IMR-90 (cell line): ENCODE data around the gene NOL4L. TPM values are rescaled to one million over a fixed set of nuclear protein-coding genes. Genes with fewer than 3 reads are reported as not detected.

Experiments
- ATAC-seq: fragments of 200-7000 bp; cut with Tn5 transposase; 2 replicates; pipeline ENCODE4 v1.9.1; 2020; ENCODE audit warnings: low read depth, mild to moderate bottlenecking, moderate library complexity
- BruUV-seq: library from RNA; stranded (reverse); fragments of 400-500 nt; replicated peaks from 2 replicates; lab custom pipeline; 2021; lab: Mats Ljungman, UMichigan
- CTCF ChIA-PET: fragments of 300-600 bp; formaldehyde crosslinking; extraction: SDS; loops from one replicate; lab custom pipeline; 2021; ENCODE audit warnings: antibody characterized with exemption; lab: Yijun Ruan, JAX
- POLR2A ChIA-PET: fragments of 300-600 bp; sonication (Branson Sonifier 250); formaldehyde crosslinking; loops from one replicate; lab custom pipeline; 2022; ENCODE audit warnings: antibody characterized with exemption; ENCODE audit not compliant: unreplicated experiment; lab: Charles Lee
- DNase-seq: peaks from one replicate; pipeline ENCODE4 v3.0.0; 2013
- H2AFZ ChIP-seq: replicated peaks from 2 replicates; pipeline ENCODE3; 2013; ENCODE audit warnings: low read length, mild to moderate bottlenecking; ENCODE audit not compliant: poor library complexity
- H2AK5ac ChIP-seq: 2 replicates; pipeline ENCODE4 v1.6.1; 2013; ENCODE audit warnings: low read depth, low read length, inconsistent platforms
- H2AK9ac ChIP-seq: replicated peaks from 2 replicates; pipeline ENCODE3; 2013; ENCODE audit warnings: mild to moderate bottlenecking, low read depth, low read length, moderate library complexity; ENCODE audit not compliant: poor library complexity
- H2BK120ac ChIP-seq: 2 replicates; pipeline ENCODE4 v1.6.1; 2013; ENCODE audit warnings: low read depth, low read length, inconsistent platforms
- H2BK15ac ChIP-seq: 3 replicates; pipeline ENCODE4 v1.6.1; 2013; ENCODE audit warnings: low read depth, low read length, inconsistent platforms
- H2BK20ac ChIP-seq: 2 replicates; pipeline ENCODE4 v1.6.1; 2013; ENCODE audit warnings: low read depth, mild to moderate bottlenecking, inconsistent platforms, low read length, moderate library complexity
- H2BK5ac ChIP-seq: 2 replicates; pipeline ENCODE4 v1.6.1; 2013; ENCODE audit warnings: mild to moderate bottlenecking, low read depth, low read length, inconsistent platforms; ENCODE audit not compliant: poor library complexity, severe bottlenecking
- H3K14ac ChIP-seq: replicated peaks from 2 replicates; pipeline ENCODE4 v1.6.1; 2013; ENCODE audit warnings: low read depth, low read length, inconsistent platforms
- H3K18ac ChIP-seq: 2 replicates; pipeline ENCODE4 v1.6.1; 2013; ENCODE audit warnings: low read depth, low read length, control low read depth
- H3K23ac ChIP-seq: 2 replicates; pipeline ENCODE4 v1.6.1; 2013; ENCODE audit warnings: low read depth, low read length, inconsistent platforms
- H3K27ac ChIP-seq: 2 replicates; pipeline ENCODE4 v1.5.1; 2013; ENCODE audit warnings: mild to moderate bottlenecking, control low read depth, low read length; ENCODE audit not compliant: insufficient read depth
- H3K27me3 ChIP-seq: 2 replicates; pipeline ENCODE4 v1.6.1; 2013; ENCODE audit warnings: low read length; ENCODE audit not compliant: control insufficient read depth, insufficient read depth
- H3K36me3 ChIP-seq: 2 replicates; pipeline ENCODE4 v1.6.1; 2013; ENCODE audit warnings: low read length, mixed read lengths; ENCODE audit not compliant: control insufficient read depth, insufficient read depth
- H3K4ac ChIP-seq: 2 replicates; pipeline ENCODE4 v1.6.1; 2013; ENCODE audit warnings: low read depth, low read length, inconsistent platforms
- H3K4me1 ChIP-seq: 2 replicates; pipeline ENCODE4 v1.6.1; 2013; ENCODE audit warnings: low read length, mixed read lengths; ENCODE audit not compliant: control insufficient read depth, insufficient read depth
- H3K4me2 ChIP-seq: 2 replicates; pipeline ENCODE4 v1.6.1; 2013; ENCODE audit warnings: low read depth, mild to moderate bottlenecking, control low read depth, low read length, moderate library complexity
- H3K4me3 ChIP-seq: 2 replicates; pipeline ENCODE4 v1.5.1; 2013; ENCODE audit warnings: low read depth, mild to moderate bottlenecking, control low read depth, low read length, moderate library complexity; ENCODE audit not compliant: insufficient read depth
- H3K56ac ChIP-seq: 2 replicates; pipeline ENCODE4 v1.6.1; 2013; ENCODE audit warnings: low read length, inconsistent platforms; ENCODE audit not compliant: insufficient read depth; ENCODE audit errors: extremely low read depth
- H3K79me1 ChIP-seq, 2 experiments: 2 replicates each; pipeline ENCODE4 v1.6.1; 2013; ENCODE audit warnings: low read length in 2 of 2, inconsistent platforms in 1 of 2, low read depth in 1 of 2
- H3K9ac ChIP-seq: 2 replicates; pipeline ENCODE4 v1.6.1; 2013; ENCODE audit warnings: low read depth, low read length, control low read depth
- H3K9me1 ChIP-seq: 2 replicates; pipeline ENCODE4 v1.6.1; 2013; ENCODE audit warnings: low read length, inconsistent platforms; ENCODE audit not compliant: insufficient read depth
- H3K9me3 ChIP-seq: 2 replicates; pipeline ENCODE4 v1.6.1; 2013; ENCODE audit warnings: low read length; ENCODE audit not compliant: control insufficient read depth, insufficient read depth
- H4K20me1 ChIP-seq: 2 replicates; pipeline ENCODE4 v1.6.1; 2013; ENCODE audit warnings: low read length, inconsistent platforms; ENCODE audit not compliant: insufficient read depth
- H4K5ac ChIP-seq: 2 replicates; pipeline ENCODE4 v1.6.1; 2013; ENCODE audit warnings: mild to moderate bottlenecking, low read depth, low read length, control low read depth
- H4K8ac ChIP-seq, 2 experiments: 2 replicates each; pipeline ENCODE4 v1.6.1; 2013; ENCODE audit warnings: low read depth in 2 of 2, low read length in 2 of 2, control low read depth in 1 of 2, inconsistent platforms in 1 of 2
- H4K91ac ChIP-seq: 2 replicates; pipeline ENCODE4 v1.6.1; 2013; ENCODE audit warnings: low read depth, low read length, inconsistent platforms; ENCODE audit not compliant: insufficient read depth
- BHLHE40 ChIP-seq: fragments of 150-350 bp; IDR thresholded peaks from 2 replicates; pipeline ENCODE4 v1.6.1; 2016; ENCODE audit warnings: mild to moderate bottlenecking, low read depth, low read length
- CEBPB ChIP-seq: IDR thresholded peaks from 2 replicates; pipeline ENCODE4 v1.6.1; 2012; ENCODE audit warnings: low read depth, low read length, improper control_type of control experiment
- CHD1 ChIP-seq: IDR thresholded peaks from 2 replicates; pipeline ENCODE4 v1.6.1; 2012; ENCODE audit warnings: low read depth, low read length, improper control_type of control experiment
- FOS ChIP-seq: fragments of 150-350 bp; IDR thresholded peaks from 2 replicates; pipeline ENCODE4 v1.6.1; 2016; ENCODE audit warnings: low read depth, low read length
- MAFK ChIP-seq: IDR thresholded peaks from 2 replicates; pipeline ENCODE4 v1.6.1; 2012; ENCODE audit warnings: low read depth, low read length, improper control_type of control experiment
- MAZ ChIP-seq: IDR thresholded peaks from 2 replicates; pipeline ENCODE4 v1.6.1; 2012; ENCODE audit warnings: low read depth, mild to moderate bottlenecking, low read length, improper control_type of control experiment, moderate library complexity, borderline replicate concordance
- MXI1 ChIP-seq: IDR thresholded peaks from 2 replicates; pipeline ENCODE4 v1.6.1; 2012; ENCODE audit warnings: low read depth, mild to moderate bottlenecking, low read length, moderate library complexity, borderline replicate concordance
- NFE2L2 ChIP-seq: fragments of 150-350 bp; IDR thresholded peaks from 2 replicates; pipeline ENCODE4 v1.6.1; 2016; ENCODE audit warnings: low read depth, mild to moderate bottlenecking, low read length
- POLR2A ChIP-seq: IDR thresholded peaks from 2 replicates; pipeline ENCODE4 v1.6.1; 2012; ENCODE audit warnings: mild to moderate bottlenecking, low read depth, low read length
- RAD21 ChIP-seq: IDR thresholded peaks from 2 replicates; pipeline ENCODE4 v1.6.1; 2012; ENCODE audit warnings: low read length, improper control_type of control experiment
- RCOR1 ChIP-seq: IDR thresholded peaks from 2 replicates; pipeline ENCODE4 v1.6.1; 2012; ENCODE audit warnings: mild to moderate bottlenecking, low read length, improper control_type of control experiment; ENCODE audit not compliant: insufficient replicate concordance
- RFX5 ChIP-seq: IDR thresholded peaks from 2 replicates; pipeline ENCODE4 v1.8.0; 2012; ENCODE audit warnings: low read depth, mild to moderate bottlenecking, low read length, moderate library complexity
- SMC3 ChIP-seq: fragments of 150-350 bp; IDR thresholded peaks from 2 replicates; pipeline ENCODE4 v1.6.1; 2016; ENCODE audit warnings: low read depth, mild to moderate bottlenecking, antibody characterized with exemption, low read length, moderate library complexity
- USF2 ChIP-seq: fragments of 150-350 bp; IDR thresholded peaks from 2 replicates; pipeline ENCODE4 v1.6.1; 2017; ENCODE audit warnings: mild to moderate bottlenecking, antibody characterized with exemption, low read length, low read depth
- WGBS, 2 experiments: methylation state at CpG; one replicate each; pipeline versions ENCODE4 v1.1.5 to v1.1.7; 2013; ENCODE audit warnings: missing lambda C conversion rate in 2 of 2; ENCODE audit not compliant: insufficient read length in 1 of 2; ENCODE audit errors: extremely low coverage in 2 of 2; 5-methylcytosine and 5-hydroxymethylcytosine counted together
- dilution Hi-C: fragments of 300-500 bp; cut with HindIII; formaldehyde crosslinking; loops from one replicate; pipeline ENCODE4 v1.14.3; 2018; ENCODE audit warnings: low sequenced_read_pairs; ENCODE audit not compliant: unreplicated experiment
- in situ Hi-C: fragments of 300-500 bp; cut with MboI; formaldehyde crosslinking; loops from 3 replicates; pipeline ENCODE4 v1.14.3; 2019; ENCODE audit warnings: low sequenced_read_pairs, inconsistent platforms, mixed read lengths
- intact Hi-C: fragments of 100-400 bp; cut with micrococcal nuclease; formaldehyde crosslinking; loops from 2 replicates; pipeline ENCODE4 v1.10.0; 2022
- polyA plus RNA-seq, 3 experiments: library from polyadenylated mRNA; depleted of rRNA; stranded (reverse); fragments of >200 nt; gene quantifications; 2 replicates each; pipeline ENCODE4 v1.2.3, GENCODE V29; 2012; ENCODE audit warnings: low replicate concordance in 1 of 3
- total RNA-seq: library from RNA; depleted of rRNA; stranded (reverse); fragments of >200 nt; gene quantifications from 2 replicates; pipeline ENCODE4 v1.2.3, GENCODE V29; 2012
- TF ChIP-seq, protein P1 (sequence below): conservative IDR thresholded peaks from 2 replicates; pipeline ENCODE4 v1.5.1; 2012; ENCODE audit warnings: mild to moderate bottlenecking, low read depth, low read length, improper control_type of control experiment
- TF ChIP-seq, protein P2 (sequence below): fragments of 150-350 bp; IDR thresholded peaks from 2 replicates; pipeline ENCODE4 v1.6.1; 2016; ENCODE audit warnings: low read depth, mild to moderate bottlenecking, low read length, moderate library complexity, borderline replicate concordance

The NOL4L gene
- total and polyA plus RNA-seq, 2 of the 4 experiments (the other 2 are of a cell fraction) = 4.7 to 13.3 TPM

- no peak overlapping the region for H2AK5ac ChIP-seq
- no peaks in the 10 kb centered on the region for H3K36me3 ChIP-seq
- H3K18ac ChIP-seq = no peak overlapping the region
- no peak overlapping the region for H4K91ac ChIP-seq
- TF ChIP-seq FOS (no peak), USF2 (no peak), MXI1 (no peak), RCOR1 (no peak), MAFK (no peak), SMC3 (no peak), POLR2A (no peak), RAD21 (no peak), NFE2L2 (no peak), BHLHE40 (no peak), MAZ (no peak), RFX5 (no peak), CEBPB (no peak), CHD1 (no peak)
- TF ChIP-seq, protein P1, sequence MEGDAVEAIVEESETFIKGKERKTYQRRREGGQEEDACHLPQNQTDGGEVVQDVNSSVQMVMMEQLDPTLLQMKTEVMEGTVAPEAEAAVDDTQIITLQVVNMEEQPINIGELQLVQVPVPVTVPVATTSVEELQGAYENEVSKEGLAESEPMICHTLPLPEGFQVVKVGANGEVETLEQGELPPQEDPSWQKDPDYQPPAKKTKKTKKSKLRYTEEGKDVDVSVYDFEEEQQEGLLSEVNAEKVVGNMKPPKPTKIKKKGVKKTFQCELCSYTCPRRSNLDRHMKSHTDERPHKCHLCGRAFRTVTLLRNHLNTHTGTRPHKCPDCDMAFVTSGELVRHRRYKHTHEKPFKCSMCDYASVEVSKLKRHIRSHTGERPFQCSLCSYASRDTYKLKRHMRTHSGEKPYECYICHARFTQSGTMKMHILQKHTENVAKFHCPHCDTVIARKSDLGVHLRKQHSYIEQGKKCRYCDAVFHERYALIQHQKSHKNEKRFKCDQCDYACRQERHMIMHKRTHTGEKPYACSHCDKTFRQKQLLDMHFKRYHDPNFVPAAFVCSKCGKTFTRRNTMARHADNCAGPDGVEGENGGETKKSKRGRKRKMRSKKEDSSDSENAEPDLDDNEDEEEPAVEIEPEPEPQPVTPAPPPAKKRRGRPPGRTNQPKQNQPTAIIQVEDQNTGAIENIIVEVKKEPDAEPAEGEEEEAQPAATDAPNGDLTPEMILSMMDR = no peak
- TF ChIP-seq, protein P2, sequence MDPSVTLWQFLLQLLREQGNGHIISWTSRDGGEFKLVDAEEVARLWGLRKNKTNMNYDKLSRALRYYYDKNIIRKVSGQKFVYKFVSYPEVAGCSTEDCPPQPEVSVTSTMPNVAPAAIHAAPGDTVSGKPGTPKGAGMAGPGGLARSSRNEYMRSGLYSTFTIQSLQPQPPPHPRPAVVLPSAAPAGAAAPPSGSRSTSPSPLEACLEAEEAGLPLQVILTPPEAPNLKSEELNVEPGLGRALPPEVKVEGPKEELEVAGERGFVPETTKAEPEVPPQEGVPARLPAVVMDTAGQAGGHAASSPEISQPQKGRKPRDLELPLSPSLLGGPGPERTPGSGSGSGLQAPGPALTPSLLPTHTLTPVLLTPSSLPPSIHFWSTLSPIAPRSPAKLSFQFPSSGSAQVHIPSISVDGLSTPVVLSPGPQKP = no peak
- H4K20me1 ChIP-seq = no peaks in the 10 kb centered on the region; the same call in 1 of the 2 replicates
- ChIA-PET POLR2A (no interaction called here), CTCF (interaction anchor here (1.7 kb wide), 1 partner anchor 126 kb away, joined by 4 read pairs; no protein-coding TSS in a partner anchor)
- no peak overlapping the region for H2BK120ac ChIP-seq
- dilution Hi-C loops = no loop called here
- peaks cover 24% of the 10 kb centered on the region for H3K27me3 ChIP-seq
- DNase-seq = no peak
- in situ Hi-C loops = no loop called here
- H2AFZ ChIP-seq = no peak overlapping the region
- H3K79me1 ChIP-seq = no peaks in the 10 kb centered on the region
- no peak overlapping the region for H3K14ac ChIP-seq
- intact Hi-C loops = no loop called here
- no peak overlapping the region for H2BK15ac ChIP-seq
- 24% methylated on average over 9 of the region's 24 CpGs; no CpG with 5 or more reads in 1 of the 2 experiments for WGBS, 2 experiments
- H2BK20ac ChIP-seq = no peak overlapping the region
- H3K4me3 ChIP-seq = no peak overlapping the region
- H2AK9ac ChIP-seq = no peak overlapping the region
- ATAC-seq = no peak; the same call in 1 of the 2 replicates
- H3K56ac ChIP-seq = no peak overlapping the region
- no peaks in the 10 kb centered on the region for H3K9me3 ChIP-seq
- no peak overlapping the region for H3K4me2 ChIP-seq
- H3K9me1 ChIP-seq = no peaks in the 10 kb centered on the region
- H3K4me1 ChIP-seq = no peaks in the 10 kb centered on the region
- H4K5ac ChIP-seq = no peak overlapping the region
- H3K23ac ChIP-seq = no peak overlapping the region
- no peak overlapping the region for H2BK5ac ChIP-seq
- H3K9ac ChIP-seq = no peak overlapping the region
- H3K27ac ChIP-seq = no peak overlapping the region
- BruUV-seq = no TSS peak
- H4K8ac ChIP-seq = no peak overlapping the region
- no peak overlapping the region for H3K4ac ChIP-seq
These were observed 57.6 kb downstream of the NOL4L start for GRCh38 chr20:32527447-32528055.
